PC-3 (cell line): Measurements from ENCODE around the gene KRI1. TPM values are rescaled to one million over a fixed set of nuclear protein-coding genes. Genes with fewer than 3 reads are reported as not detected.

Source experiments
- ATAC-seq: fragments of 200-7000 bp; cut with Tn5 transposase; 2 replicates; pipeline ENCODE4 v1.9.1; 2020; ENCODE audit warnings: mild to moderate bottlenecking, moderate library complexity
- BruUV-seq: library from RNA; stranded (reverse); fragments of 400-500 nt; replicated peaks from 2 replicates; lab custom pipeline; 2021; lab: Mats Ljungman, UMichigan
- CTCF ChIA-PET: fragments of 300-600 bp; sonication (Branson Sonifier 250); formaldehyde crosslinking; loops from one replicate; lab custom pipeline; 2022; ENCODE audit warnings: antibody characterized with exemption; lab: Charles Lee
- POLR2A ChIA-PET: fragments of 300-600 bp; sonication (Branson Sonifier 250); formaldehyde crosslinking; loops from one replicate; lab custom pipeline; 2022; ENCODE audit warnings: antibody characterized with exemption; ENCODE audit not compliant: unreplicated experiment; lab: Charles Lee
- DNase-seq: peaks from one replicate; pipeline ENCODE4 v3.0.0-alpha.2; 2015
- H2AFZ ChIP-seq: fragments of 300-600 bp; sonication (generic); 2 replicates; pipeline ENCODE4 v1.6.0; 2016; ENCODE audit warnings: antibody characterized with exemption, low read length
- H3F3A ChIP-seq: fragments of 300-600 bp; sonication (generic); one replicate; pipeline ENCODE4 v1.6.0; 2017; ENCODE audit warnings: antibody characterized with exemption, low read length, control low read depth, mild to moderate bottlenecking; ENCODE audit not compliant: unreplicated experiment
- H3K27ac ChIP-seq: fragments of 300-600 bp; sonication (generic); 2 replicates; pipeline ENCODE4 v1.5.1; 2016; ENCODE audit warnings: mild to moderate bottlenecking, low read length
- H3K27me3 ChIP-seq: fragments of 300-600 bp; sonication (generic); 2 replicates; pipeline ENCODE4 v1.6.1; 2016; ENCODE audit warnings: low read length, mixed read lengths
- H3K36me3 ChIP-seq: fragments of 300-600 bp; sonication (generic); 2 replicates; pipeline ENCODE4 v1.6.1; 2016; ENCODE audit warnings: low read depth, mixed run types, low read length, mixed read lengths
- H3K4me1 ChIP-seq: fragments of 300-600 bp; sonication (generic); 2 replicates; pipeline ENCODE4 v1.5.1; 2016; ENCODE audit warnings: low read length; ENCODE audit not compliant: insufficient read depth
- H3K4me2 ChIP-seq: fragments of 300-600 bp; sonication (generic); 2 replicates; pipeline ENCODE4 v1.6.0; 2016; ENCODE audit warnings: low read length
- H3K4me3 ChIP-seq: fragments of 300-600 bp; sonication (generic); 2 replicates; pipeline ENCODE4 v1.5.1; 2016; ENCODE audit warnings: mild to moderate bottlenecking, low read length, mixed read lengths
- H3K79me2 ChIP-seq: fragments of 300-600 bp; sonication (generic); 2 replicates; pipeline ENCODE4 v1.6.1; 2017; ENCODE audit warnings: low read length, mixed read lengths
- H3K9ac ChIP-seq: fragments of 300-600 bp; sonication (generic); 2 replicates; pipeline ENCODE4 v1.6.0; 2016; ENCODE audit warnings: mild to moderate bottlenecking, low read length
- H3K9me2 ChIP-seq: fragments of 300-600 bp; sonication (generic); replicated peaks from 2 replicates; pipeline ENCODE4 v1.6.1; 2016; ENCODE audit warnings: mixed run types, low read length, mixed read lengths
- H3K9me3 ChIP-seq: fragments of 300-600 bp; sonication (generic); 2 replicates; pipeline ENCODE4 v1.6.1; 2016; ENCODE audit warnings: low read length, mixed read lengths
- H4K20me1 ChIP-seq: fragments of 300-600 bp; sonication (generic); 2 replicates; pipeline ENCODE4 v1.6.1; 2016; ENCODE audit warnings: low read length, mixed read lengths
- CTCF ChIP-seq: fragments of 300-600 bp; sonication (generic); conservative IDR thresholded peaks from 2 replicates; pipeline ENCODE4 v1.5.1; 2017; ENCODE audit warnings: antibody characterized with exemption, low read depth, mild to moderate bottlenecking, low read length
- EZH2 ChIP-seq: fragments of 300-600 bp; sonication (generic); IDR thresholded peaks from one replicate; pipeline ENCODE4 v1.6.1; 2017; ENCODE audit warnings: antibody characterized with exemption, mild to moderate bottlenecking, low read length; ENCODE audit not compliant: unreplicated experiment
- EZH2phosphoT487 ChIP-seq: fragments of 300-600 bp; sonication (generic); IDR thresholded peaks from 2 replicates; pipeline ENCODE4 v1.6.1; 2018; ENCODE audit warnings: mild to moderate bottlenecking, antibody characterized with exemption, low read length, borderline replicate concordance
- intact Hi-C: fragments of 100-400 bp; cut with micrococcal nuclease; formaldehyde crosslinking; loops from 2 replicates; pipeline ENCODE4 v1.9.0; 2023
- total RNA-seq: library from RNA; depleted of rRNA; stranded (reverse); fragments of >200 nt; gene quantifications from 2 replicates; pipeline ENCODE4 v1.2.3, GENCODE V29; 2014

KRI1 gene
- total RNA-seq, 1 experiment from 2014 or later = 72.6 TPM

- no TSS peak for BruUV-seq
- POLR2A ChIA-PET = interaction anchor here (0.6 kb wide), 1 partner anchor 13 kb away, joined by 3 read pairs; no protein-coding TSS in a partner anchor
- Histone ChIP-seq H3K4me1 (no peaks in the 10 kb centered on the region), H3K4me3 (no peak overlapping the region), H3K9ac (no peak overlapping the region), H3K27me3 (no peaks in the 10 kb centered on the region), H4K20me1 (no peaks in the 10 kb centered on the region), H3K4me2 (no peak overlapping the region), H2AFZ (no peak overlapping the region), H3K79me2 (no peaks in the 10 kb centered on the region), H3K9me3 (no peaks in the 10 kb centered on the region), H3F3A (no peaks in the 10 kb centered on the region), H3K9me2 (no peaks in the 10 kb centered on the region), H3K27ac (no peak overlapping the region), H3K36me3 (peaks cover 47% of the 10 kb centered on the region)
- no peak for DNase-seq
- intact Hi-C loops = no loop called here
- no peak for ATAC-seq
- CTCF ChIA-PET = no interaction called here
- TF ChIP-seq EZH2phosphoT487 (no peak), CTCF (no peak), EZH2 (no peak)
Measured at GRCh38 chr19:10554760-10555609, 10.8 kb downstream of the KRI1 start.

- H3K27ac ChIP-seq = no peak overlapping the region
- H3K9ac ChIP-seq = no peak overlapping the region
- no peaks in the 10 kb centered on the region for H3K79me2 ChIP-seq
- no peak overlapping the region for H2AFZ ChIP-seq
- no peak for TF ChIP-seq CTCF
- TF ChIP-seq EZH2 = no peak
- TF ChIP-seq EZH2phosphoT487 = no peak
- intact Hi-C loops = no loop called here
- BruUV-seq = no TSS peak
- H3K36me3 ChIP-seq = peaks cover 38% of the 10 kb centered on the region
- no peaks in the 10 kb centered on the region for H3K27me3 ChIP-seq
- H3K4me1 ChIP-seq = no peaks in the 10 kb centered on the region
- H3K9me3 ChIP-seq = no peaks in the 10 kb centered on the region
- DNase-seq (no peak), ATAC-seq (no peak)
- no peaks in the 10 kb centered on the region for H3F3A ChIP-seq
- no peaks in the 10 kb centered on the region for H3K9me2 ChIP-seq
- ChIA-PET POLR2A (no interaction called here), CTCF (no interaction called here)
- H3K4me2 ChIP-seq = no peak overlapping the region
- no peaks in the 10 kb centered on the region for H4K20me1 ChIP-seq
- no peak overlapping the region for H3K4me3 ChIP-seq
Measured at GRCh38 chr19:10553943-10554381, 11.8 kb downstream of the KRI1 start.

DNA sequence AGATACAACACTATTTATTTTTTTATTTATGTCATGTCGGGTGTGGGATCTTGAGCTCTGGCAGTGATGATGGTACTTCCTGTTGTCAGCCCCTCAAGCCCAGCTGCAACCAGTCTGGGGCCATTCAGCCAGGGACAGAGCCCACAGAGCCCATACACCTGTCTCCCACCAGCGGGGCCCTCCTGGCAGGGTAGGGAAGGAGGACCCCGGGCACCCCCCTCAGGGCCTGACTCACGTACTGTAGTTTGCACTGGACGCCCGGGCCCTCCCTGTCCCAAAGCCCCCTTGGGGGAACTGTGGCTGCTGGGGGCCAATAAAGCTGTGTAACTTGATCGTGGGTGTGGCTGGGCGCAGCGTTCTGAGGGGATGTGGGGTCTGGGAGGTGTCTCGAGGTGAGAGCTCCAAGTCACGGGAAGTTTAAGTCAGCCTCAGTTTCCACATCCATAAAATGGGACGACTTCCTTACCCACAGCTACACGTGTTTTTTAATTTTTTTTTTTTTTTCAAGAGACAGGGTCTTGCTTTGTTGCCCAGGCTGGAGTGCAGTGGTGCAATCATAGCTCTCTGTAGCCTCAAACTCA, 12.6 kb downstream of the KRI1 start:
- no peak for ATAC-seq
- H3K36me3 ChIP-seq = peaks cover 40% of the 10 kb centered on the region
- POLR2A ChIA-PET = no interaction called here

More for the DNA sequence above, 12.6 kb downstream of the KRI1 start:
- no peak for TF ChIP-seq EZH2
- TF ChIP-seq EZH2phosphoT487 = no peak
- no peak for TF ChIP-seq CTCF
- H3K4me2 ChIP-seq = no peak overlapping the region
- no peaks in the 10 kb centered on the region for H3K27me3 ChIP-seq
- no peak overlapping the region for H3K4me3 ChIP-seq
- no peak overlapping the region for H2AFZ ChIP-seq
- CTCF ChIA-PET = no interaction called here
- H3F3A ChIP-seq = no peaks in the 10 kb centered on the region
- H4K20me1 ChIP-seq = no peaks in the 10 kb centered on the region
- no TSS peak for BruUV-seq
- no peaks in the 10 kb centered on the region for H3K79me2 ChIP-seq
- H3K4me1 ChIP-seq = no peaks in the 10 kb centered on the region
- intact Hi-C loops = no loop called here
- H3K9me2 ChIP-seq = no peaks in the 10 kb centered on the region
- no peak for DNase-seq
- no peaks in the 10 kb centered on the region for H3K9me3 ChIP-seq
- H3K27ac ChIP-seq = no peak overlapping the region
- H3K9ac ChIP-seq = no peak overlapping the region
